Thyroid gland (tissue), 4 donors: ENCODE results near the gene CEP43.

ENCODE experiments used
- CTCF ChIP-seq, 6 experiments: fragments of 200-600 bp in 3 of 6; fragments of 450-650 bp in 3 of 6; sonication (generic) in 3 of 6; IDR thresholded peaks; one replicate each; pipeline ENCODE4 v1.5.1; 2016 to 2019; ENCODE audit warnings: antibody characterized with exemption in 6 of 6, mild to moderate bottlenecking in 2 of 6, inconsistent platforms in 1 of 6, moderate library complexity in 1 of 6
- POLR2A ChIP-seq, 2 donors: fragments of 450-650 bp; IDR thresholded peaks; one replicate each; pipeline ENCODE4 v1.6.1; 2017; ENCODE audit warnings: antibody characterized with exemption in 2 of 2, mild to moderate bottlenecking in 2 of 2, moderate library complexity in 1 of 2

DNA sequence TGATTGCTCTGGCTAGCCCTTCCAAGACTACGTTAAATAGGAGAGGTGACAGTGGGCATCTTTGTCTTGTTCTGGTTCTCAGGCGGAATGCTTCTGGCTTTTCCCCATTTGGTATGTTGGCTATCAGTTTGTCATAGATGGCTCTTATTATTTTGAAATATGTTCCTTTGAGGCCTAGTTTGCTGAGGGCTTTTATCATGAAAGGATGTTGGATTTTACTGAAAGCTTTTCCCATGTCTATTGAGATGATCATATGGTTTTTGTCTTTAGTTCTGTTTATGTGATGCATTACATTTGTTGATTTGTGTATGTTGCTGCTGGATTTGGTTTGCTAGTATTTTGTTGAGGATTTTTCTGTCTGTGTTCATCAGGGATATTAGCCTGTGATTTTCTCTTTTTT, 32.9 kb upstream of the CEP43 start:
- TF ChIP-seq POLR2A (IDR thresholded peaks at IDR 0.05) (no peak), CTCF (IDR thresholded peaks at IDR 0.05) (no peak)
